Measurements from ENCODE around the gene PTGDR2.

The PTGDR2 gene

DNA sequence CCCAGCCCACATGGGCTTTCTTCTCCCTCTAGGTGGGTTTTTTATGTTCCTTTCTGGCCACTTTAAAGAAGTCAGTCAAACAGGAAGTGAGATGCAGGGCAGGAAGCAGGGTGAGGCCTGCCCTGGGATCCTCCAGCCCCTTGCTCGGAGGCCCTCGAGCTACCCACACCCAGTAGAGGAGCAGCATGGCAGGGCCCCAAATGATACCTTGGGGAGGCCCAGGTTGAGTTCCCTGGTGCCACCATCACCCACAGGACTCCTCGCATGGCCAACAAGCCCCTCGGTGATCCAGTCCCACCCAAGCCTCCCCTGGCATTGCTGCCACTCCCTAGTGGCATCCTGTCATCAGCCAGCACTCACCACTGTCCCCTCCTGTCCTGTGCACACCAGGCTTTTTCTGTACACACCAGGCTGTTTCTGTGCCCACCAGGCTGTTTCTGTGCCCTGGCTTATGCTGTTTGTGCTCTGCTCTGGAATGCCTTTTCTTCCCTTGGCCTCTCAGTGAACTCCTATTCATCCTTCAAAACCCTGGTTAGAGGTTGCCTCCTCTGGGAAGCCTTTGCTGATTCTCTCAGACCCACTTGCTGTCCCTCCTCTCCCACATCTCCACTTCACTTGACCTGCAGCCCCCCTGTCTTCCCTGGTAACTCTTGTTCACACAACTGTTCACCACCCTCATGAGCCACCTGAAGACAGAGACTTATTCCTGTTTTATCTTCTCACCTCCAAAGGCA lies 3.1 kb upstream of the PTGDR2 start:
- DNase-seq (ENCODE audit: low read depth in 2 of 3, low spot score in 2 of 3), result no peak

DNA sequence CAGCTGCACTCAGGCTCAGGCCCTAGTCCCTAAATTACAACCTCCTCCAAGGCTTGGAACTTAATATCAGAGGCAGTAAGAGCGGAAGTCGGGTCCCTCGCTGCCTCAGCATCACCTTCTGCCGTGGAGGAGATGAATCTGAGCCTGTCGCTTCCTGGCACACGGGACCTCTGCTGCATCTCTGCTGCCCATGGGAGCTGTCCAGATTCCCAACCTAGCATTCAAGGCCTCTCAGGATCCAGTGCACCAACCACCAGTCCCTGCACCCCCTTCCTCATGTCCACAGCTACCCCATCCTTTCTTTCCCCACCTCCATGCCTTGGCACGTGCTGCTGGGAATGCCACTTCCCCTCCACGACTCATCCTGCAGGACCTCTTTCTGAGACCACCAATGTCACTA lies 2.5 kb upstream of the PTGDR2 start:
- DNase-seq (ENCODE audit: low read depth in 2 of 3, low spot score in 2 of 3), result no peak

- DNase-seq (ENCODE audit: low read depth in 2 of 3, low spot score in 2 of 3), result no peak
These were observed 1.9 kb upstream of the PTGDR2 start for GRCh38 chr11:60857378-60858232.

DNA sequence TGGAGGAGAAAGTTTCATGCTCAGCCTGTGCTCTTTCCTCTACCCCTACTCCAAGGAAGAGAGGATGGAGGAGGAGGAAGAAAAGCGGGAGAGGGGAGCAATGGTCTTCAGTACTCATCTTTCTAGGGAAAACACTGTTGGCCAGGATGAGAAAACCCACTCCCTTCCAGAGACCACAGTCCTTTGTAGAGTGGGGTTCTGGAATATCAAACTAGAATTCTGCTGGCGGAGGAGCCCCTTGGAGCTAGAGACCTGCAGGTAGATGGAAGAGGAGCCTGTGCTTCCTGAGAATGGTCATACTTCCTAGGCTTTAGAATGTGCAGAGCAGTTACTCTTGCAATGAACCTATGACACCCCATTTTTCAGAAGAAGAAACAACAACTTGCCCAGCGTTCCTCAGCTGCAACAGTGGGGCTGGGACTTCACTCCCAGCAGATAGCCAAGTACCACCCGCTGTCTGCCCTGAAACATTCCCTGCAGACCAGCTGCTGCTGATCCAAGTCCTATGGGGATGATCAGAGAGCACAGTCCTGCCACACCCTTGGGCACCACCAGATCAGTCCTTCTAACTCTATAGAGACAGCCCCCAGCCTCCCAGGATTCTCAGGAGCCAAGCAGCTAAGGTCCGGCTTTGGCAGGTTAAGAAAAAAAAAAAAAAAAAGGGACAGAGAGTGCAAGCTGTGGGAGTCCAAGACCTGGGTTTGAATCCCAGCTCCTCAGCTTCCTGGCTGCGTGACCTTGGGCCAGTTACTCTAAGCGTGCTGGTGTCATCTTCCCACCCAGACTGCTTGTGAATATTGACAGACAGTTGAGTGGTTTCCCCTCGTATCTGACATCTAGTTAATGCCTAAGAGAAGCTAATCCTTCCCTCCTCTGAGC lies 664 bp downstream of the PTGDR2 start:
- no peak for DNase-seq (ENCODE audit: low read depth in 2 of 3, low spot score in 2 of 3)

DNA sequence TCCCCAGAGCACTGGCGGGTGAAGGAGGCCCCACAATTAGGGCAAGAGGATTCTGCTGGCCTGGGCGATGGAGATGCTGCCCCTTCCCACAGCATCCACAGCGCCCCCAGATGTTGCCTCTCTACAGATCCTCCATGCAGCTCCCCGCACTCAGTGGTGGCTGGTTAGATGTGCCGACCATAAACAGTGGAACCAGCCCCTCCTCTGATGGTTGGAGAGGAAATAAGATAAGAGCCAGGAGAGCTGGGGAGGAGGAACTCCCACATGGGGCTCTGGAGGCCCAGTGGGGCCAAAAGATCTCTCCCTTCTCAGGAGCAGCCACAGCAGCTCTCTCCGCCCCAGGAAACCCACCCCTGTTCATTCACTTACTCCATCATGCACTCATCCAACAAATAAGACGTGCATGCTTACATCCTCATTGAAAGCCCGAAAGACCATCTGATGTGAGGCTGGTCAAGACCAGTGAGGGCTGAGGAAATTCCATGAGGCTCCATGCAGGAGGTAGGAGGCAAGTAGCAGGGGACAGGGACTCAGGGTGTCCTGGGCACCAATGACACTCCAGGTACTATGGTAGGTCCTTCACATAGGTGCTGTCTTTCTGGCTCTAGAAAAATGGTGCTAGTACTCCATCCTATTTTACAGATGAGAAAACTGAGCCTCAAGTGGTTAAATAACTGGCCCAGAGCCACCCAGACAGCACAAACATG lies 1.5 kb downstream of the PTGDR2 start:
- no peak for DNase-seq (ENCODE audit: low read depth in 2 of 3, low spot score in 2 of 3)

GRCh38 chr11:60852982-60853950 lies 2.5 kb downstream of the PTGDR2 start:
- no peak for DNase-seq (ENCODE audit: low read depth in 2 of 3, low spot score in 2 of 3)

GRCh38 chr11:60852117-60852981 lies 3.4 kb downstream of the PTGDR2 start:
- DNase-seq (ENCODE audit: low read depth in 2 of 3, low spot score in 2 of 3), result no peak

DNA sequence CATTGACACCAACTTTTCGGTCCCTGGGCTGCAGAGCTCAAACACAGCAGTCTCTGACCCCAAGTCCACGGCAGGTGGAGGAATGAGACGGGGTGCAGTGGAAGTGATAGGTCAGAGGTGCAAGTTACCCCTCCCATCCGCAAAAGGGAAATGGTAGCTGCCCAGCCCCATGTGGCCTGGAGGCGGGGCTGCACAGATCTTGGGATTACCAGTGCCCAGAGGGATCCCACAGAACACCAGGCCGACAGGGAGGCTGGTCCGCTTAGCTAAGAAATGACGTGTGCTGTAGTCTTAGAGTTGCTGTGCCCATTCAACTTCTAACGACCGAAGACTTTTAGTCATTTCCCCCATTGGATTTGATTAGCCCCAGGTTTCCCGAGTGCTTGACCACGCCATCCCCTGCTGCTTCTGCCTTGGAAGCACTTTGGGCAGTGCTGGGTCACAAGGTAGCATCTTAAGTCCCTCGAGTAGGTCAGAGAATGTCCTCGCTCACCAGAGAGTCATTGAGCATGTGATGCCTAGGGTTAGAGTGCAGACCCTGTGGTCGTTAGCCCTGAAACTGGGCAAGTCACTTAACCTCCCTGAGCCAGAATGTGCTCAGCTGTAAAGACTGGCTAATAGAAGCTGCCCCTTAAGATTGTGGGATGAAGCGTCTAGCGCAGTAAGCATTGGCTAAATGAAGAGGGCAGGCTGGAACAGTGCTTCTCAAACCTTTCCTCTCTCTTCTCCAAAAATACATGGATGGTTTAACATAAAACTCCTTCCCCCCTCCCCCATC lies 4.2 kb downstream of the PTGDR2 start:
- DNase-seq (ENCODE audit: low read depth in 2 of 3, low spot score in 2 of 3), result no peak

DNA sequence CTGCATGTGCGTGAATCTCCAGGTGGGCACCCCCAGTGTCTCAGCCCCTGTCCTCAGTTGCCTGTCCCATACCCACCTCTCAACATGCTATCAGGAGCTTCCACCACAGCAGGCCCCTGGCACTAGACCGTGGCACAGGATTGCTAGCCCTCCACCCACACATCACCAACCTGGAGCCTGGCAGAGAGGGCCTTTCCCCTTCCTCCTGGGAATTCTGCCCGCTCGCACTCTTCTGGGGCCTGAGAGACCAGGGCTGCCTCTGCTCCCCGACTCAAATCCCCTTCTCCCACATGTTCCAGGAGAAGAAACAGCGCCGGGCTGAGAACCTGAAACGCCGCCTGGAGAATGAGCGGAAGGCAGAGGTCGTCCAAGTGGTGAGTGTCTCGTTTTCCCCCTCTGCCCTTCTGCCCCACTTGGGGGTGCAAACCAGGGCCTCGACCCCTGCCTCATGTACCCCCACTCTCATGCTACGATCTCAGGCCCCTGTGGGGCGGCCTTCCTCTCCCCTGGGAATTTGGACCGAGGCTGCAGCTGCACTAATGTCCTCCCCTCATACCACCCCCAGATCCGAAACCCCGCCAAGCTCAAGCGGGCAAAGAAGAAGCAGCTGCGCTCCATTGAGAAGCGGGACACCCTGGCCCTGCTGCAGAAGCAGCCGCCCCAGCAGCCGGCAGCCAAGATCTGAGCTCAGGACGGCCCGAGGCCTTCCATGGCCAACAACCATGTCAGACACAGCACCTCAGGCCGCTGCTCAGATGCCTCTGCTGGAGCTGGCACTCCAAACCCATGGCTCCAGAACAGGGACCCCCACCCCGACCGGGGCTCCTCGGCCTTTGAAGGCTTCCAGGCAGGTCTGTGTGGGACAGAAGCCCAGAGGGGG lies 5.9 kb downstream of the PTGDR2 start:
- DNase-seq (ENCODE audit: low read depth in 2 of 3, low spot score in 2 of 3), result no peak

GRCh38 chr11:60848714-60849151 lies 7.0 kb downstream of the PTGDR2 start:
- DNase-seq (ENCODE audit: low read depth in 2 of 3, low spot score in 2 of 3), result no peak

GRCh38 chr11:60847896-60848295 lies 7.9 kb downstream of the PTGDR2 start:
- DNase-seq (ENCODE audit: low read depth in 2 of 3, low spot score in 2 of 3), result no peak

DNA sequence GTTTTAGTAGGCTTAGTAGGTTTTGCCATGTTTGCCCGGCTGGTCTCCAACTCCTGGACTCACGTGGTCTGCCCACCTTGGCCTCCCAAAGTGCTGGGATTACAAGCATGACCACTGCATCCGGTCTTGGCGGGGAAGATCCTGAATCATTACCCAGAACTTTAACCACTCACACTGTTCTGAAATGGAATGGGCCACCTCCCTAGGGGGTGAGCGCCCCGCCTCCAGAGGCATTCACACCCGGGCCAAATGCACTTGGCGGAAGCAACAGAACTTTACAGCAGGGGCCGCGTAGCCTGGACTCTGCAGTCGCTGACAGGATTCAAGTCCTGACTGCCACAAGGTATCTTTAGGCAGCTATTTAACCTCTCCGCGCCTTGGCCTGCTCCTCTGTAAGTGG lies 8.5 kb downstream of the PTGDR2 start:
- no peak for DNase-seq (ENCODE audit: low read depth in 2 of 3, low spot score in 2 of 3)

DNA sequence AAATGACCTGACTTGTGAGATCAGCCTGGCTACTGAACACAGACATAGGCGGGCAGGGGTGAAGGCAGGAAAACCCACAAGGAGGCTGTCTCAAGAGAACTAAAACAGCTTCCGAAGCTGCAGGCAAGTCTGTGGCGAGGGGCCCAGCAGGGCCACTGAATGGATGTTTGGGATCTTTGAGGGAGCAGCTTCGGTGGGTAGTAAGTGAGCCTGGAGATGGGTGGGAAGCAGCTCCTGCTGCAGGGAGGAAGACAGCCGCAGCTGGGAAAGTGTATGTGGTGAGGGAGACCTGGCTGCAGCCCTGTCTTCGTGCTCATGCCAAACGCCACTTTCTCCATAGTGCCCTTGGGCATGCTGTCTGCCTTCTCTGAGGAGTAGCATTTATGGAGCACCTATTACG lies 10.4 kb downstream of the PTGDR2 start:
- no peak for DNase-seq (ENCODE audit: low read depth in 2 of 3, low spot score in 2 of 3)

DNA sequence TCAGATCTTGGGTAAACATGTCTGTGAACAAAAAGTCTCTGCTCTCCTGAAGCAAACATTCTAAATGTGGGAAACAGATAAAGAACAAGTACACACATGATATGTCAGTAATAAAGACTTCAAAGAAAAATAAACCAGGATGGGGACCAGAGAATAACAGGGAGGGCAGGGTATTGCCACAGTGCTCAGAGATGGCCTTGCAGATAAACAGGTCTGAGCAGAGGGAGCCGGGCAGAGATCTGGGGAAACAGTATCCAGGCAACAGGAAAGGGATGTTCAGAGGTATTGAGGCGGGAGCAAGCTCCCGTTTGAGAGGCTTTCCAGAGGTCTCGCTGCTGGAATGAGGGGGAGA lies 10.9 kb downstream of the PTGDR2 start:
- no peak for DNase-seq (ENCODE audit: low read depth in 2 of 3, low spot score in 2 of 3)

GRCh38 chr11:60844045-60844869 lies 11.5 kb downstream of the PTGDR2 start:
- DNase-seq (ENCODE audit: low read depth in 2 of 3, low spot score in 2 of 3), result no peak
